Skeletal muscle cell (primary cell): ENCODE results near the gene SPAG17.

Source experiments
- DNase-seq: peaks from one replicate; pipeline ENCODE4 v3.0.0-alpha.2; 2010; ENCODE audit warnings: low read depth
- H3K4me3 ChIP-seq: 2 replicates; pipeline ENCODE4 v1.5.1; 2011; ENCODE audit warnings: low read depth, mild to moderate bottlenecking, control low read depth, low read length, moderate library complexity

Gene SPAG17

DNA sequence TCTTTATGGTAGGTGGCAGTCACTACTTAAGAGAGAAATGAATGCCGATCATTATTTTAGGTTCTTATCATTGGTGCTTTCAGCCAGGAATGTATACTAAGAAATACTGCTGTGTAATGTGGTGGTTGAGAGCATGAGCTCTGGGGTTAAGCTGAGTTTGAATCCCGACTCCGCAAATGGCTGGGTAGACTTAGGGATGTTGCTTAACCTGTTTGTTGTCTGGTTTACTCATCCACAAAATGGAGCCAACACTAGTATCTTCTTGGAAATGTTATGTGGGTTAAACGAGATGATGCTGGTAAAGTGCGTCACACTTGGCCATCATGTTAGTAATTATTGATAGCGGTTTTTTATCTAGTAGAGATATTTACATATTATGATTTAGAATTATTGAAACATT is 171.7 kb downstream of the SPAG17 start:
- H3K4me3 ChIP-seq: no peak overlapping the region
- DNase-seq: no peak

- no peak for DNase-seq
- no peak overlapping the region for H3K4me3 ChIP-seq
Observed at GRCh38 chr1:118012515-118013124, 172.4 kb downstream of the SPAG17 start.

DNA sequence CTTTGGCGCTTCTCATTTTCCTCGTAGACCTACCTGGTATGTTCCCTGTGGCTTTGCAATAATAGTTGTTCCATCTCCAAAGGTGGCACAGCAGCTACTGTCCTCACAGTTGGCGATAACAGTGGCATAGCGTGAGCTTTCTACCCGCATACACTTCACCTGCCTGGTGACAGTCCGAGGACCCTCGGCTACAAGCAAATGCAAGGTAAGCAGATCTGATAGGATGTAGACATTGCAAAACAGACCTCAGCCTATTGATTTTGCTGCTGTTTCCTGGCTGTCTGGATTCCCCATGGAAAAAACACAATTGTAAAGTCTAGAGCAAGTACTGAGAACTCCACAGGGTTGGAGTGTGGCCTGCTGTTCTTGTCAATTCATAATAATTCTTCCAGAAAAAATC is 177.0 kb downstream of the SPAG17 start:
- DNase-seq: no peak
- no peak overlapping the region for H3K4me3 ChIP-seq

GRCh38 chr1:118007391-118007790 is 177.6 kb downstream of the SPAG17 start:
- no peak overlapping the region for H3K4me3 ChIP-seq
- DNase-seq: no peak

DNA sequence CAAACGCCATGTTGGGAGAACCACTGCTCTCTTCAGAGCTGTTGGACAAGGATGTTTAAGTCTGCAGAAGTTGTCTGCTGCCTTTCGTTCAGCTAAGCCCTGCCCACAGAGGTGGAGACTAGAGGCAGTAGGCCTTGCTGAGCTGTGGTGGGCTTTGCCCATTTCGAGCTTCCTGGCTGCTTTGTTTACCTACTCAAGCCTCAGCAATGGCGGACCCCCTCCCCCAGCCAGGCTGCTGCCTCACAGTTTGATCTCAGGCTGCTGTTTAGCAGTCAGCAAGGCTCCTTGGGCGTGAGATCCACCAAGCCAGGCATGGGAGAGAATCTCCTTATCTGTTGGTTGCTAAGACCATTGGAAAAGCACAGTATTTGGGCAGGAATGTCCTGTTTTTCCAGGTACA is 180.7 kb downstream of the SPAG17 start:
- no peak for DNase-seq

DNA sequence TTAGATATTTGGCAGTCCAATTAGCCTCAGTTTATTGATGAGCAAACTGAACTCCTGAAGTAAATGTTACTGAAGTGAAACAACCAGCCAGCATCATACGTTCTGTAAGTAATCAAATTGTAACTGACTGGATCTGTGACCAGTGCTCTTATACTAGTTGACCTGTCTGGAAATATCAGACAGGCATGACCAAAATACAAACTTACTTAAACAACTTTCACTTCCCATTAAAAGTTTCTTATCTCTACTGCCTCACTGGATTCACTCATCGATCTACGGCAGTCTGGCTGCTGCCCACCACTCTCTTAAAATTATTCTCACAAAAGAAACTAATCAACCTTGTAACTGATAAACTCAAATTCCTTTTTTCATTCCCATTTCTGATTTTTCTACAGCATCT is 199.1 kb downstream of the SPAG17 start:
- no peak for DNase-seq
- H3K4me3 ChIP-seq: no peak overlapping the region

More for the DNA sequence above, 180.7 kb downstream of the SPAG17 start:
- H3K4me3 ChIP-seq: no peak overlapping the region

GRCh38 chr1:117985239-117985638 is 199.8 kb downstream of the SPAG17 start:
- H3K4me3 ChIP-seq: no peak overlapping the region
- DNase-seq: no peak

DNA sequence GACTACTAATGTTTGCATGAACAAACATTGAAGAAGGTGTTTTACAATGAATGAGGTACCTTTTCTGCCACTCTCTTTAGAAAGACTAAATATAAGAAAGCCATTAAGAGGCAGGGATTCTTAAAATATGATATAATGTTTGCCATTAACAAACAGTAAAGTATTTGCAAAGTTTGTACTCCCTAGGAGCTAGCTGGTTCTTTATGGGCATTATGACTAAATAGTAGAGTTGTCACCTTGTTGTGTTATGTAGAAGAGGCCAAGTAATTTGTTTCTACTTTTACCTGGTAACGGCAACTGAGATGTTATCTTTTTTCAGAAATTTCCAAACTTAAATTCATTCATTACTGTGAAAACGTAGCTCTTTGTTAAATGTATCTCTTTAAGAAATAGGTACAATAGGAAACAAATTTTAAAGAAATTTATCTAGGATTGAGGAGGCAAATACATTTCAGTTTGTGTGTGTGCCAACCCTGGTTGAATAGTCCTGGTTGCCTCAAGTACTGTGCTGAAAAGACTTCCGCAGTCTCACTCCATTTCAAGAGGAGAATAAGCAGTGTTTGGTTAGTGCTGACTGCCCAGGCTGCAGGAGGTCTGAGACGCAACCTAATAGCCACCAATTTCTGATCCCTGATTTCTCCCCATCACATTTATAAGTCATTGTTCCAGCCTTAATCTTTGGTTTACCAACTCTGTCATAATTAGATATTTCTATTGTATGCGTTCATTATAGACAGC is 203.4 kb downstream of the SPAG17 start:
- no peak overlapping the region for H3K4me3 ChIP-seq
- DNase-seq: no peak

DNA sequence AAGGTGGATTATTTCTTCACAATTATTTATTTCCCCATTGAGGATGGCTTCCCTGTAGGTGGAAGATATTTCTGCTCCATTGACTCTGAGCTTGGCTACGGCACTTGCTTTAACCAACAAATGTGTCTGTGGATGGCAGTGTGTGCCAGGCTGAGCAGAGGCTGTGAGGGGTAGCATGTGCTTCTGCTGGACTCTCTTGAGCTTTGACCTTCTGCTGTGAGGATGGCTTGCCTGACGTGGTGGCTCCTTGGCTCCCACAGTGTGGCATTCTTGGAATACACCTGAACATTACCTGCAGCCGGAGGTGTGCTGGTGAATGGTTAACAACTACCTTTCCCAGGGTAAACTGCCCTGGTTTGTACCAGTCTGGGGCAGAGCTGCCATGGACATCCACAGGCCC is 208.6 kb downstream of the SPAG17 start:
- no peak for DNase-seq
- no peak overlapping the region for H3K4me3 ChIP-seq

- no peak overlapping the region for H3K4me3 ChIP-seq
- DNase-seq: no peak
Observed at GRCh38 chr1:117971777-117972176, 213.3 kb downstream of the SPAG17 start.

DNA sequence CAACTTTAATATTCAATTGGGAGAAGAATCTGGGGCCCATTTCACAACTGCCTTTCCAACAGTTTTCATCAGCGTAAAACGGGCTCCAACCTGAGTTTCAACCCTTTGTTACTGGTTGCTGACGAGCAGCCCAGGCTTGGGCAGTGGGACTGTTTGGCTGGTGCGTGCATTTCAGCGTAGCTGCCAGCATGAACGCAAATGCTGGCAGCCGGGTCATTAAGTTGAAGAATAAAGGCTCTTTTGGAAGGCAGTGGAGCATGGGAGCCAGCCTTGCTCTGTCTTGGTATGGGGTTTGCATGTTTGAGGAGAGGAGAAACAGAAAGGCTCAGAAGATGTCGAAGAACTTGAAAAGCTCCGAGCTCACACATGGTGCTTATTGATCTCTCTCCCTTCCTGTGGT is 214.8 kb downstream of the SPAG17 start:
- DNase-seq: no peak
- H3K4me3 ChIP-seq: no peak overlapping the region

DNA sequence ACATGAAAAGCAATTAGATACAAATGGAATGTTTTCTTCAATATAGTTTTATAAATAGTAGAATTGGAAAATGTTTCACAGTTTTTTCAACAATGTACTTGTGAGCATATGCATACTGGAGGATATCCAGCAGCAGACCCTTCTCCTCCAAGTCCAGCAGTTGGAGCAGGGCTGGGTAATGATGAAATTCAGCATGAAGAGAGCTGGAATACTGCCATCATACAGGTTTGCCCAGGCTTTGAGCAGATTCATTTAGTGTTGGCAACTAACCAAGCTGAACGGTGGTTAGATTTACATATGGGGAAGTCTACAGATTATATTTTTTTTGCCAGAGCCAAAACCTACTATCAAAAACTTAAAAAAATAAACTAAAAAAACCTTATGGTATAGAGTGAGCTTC is 217.1 kb downstream of the SPAG17 start:
- H3K4me3 ChIP-seq: no peak overlapping the region
- peak; percentile 56 for DNase-seq

GRCh38 chr1:117967477-117967876 is 217.6 kb downstream of the SPAG17 start:
- DNase-seq: peak; percentile 55
- no peak overlapping the region for H3K4me3 ChIP-seq

DNA sequence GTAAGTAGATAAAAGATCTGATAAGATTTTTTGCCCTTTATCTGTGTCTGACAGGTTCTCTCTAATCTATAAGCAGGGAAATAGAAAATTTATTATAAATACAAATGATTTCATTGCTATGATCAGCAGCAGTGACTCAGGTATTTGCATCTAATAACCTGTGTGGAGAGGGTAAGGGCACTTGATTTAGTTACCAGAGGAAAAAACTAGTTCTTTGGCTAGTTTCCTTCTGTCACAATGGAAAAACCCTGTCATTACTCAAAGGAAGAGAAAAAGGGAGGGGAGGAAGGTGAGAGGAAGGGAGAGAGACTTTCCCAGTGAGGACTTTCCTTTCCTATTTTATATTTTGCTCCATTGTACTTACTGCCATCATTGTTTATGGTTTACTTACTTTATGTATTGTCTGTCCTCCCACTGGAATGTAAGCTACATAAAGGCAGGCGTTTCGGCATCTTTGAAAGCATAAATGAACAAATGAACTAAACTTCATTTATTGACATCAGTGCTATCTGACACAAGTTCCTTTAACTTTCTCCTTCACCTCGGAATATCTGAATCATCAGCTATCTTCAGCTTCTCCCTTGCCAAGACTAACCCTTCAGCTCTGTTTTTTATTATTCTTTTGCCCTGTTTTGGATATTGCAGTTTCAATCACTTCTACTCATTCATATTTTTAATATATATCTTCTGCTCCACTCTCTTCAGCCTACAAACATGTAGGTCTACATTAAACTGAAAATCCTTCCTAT is 220.6 kb downstream of the SPAG17 start:
- DNase-seq: no peak
- H3K4me3 ChIP-seq: no peak overlapping the region

DNA sequence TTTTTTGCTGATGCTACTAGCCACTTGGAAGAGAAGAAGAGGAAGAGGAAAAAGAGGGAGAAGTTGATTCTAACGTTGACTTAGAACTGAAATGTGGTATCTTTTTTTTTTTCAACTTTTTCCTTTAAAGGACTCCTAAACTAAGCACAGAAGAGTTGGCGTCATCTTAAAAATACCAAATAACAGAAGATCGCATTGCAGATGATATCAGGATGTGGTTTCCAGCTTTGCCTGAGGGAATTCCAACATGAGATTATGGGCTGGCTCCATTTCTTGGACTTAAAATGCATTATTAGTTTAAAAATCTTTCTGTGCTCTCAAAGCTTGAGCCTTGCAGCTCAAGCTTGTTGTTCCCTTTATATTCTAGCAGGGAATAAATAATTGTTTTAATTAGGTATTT is 225.7 kb downstream of the SPAG17 start:
- DNase-seq: no peak
- H3K4me3 ChIP-seq: no peak overlapping the region

- H3K4me3 ChIP-seq: no peak overlapping the region
- no peak for DNase-seq
Observed at GRCh38 chr1:117952386-117952785, 232.6 kb downstream of the SPAG17 start.

DNA sequence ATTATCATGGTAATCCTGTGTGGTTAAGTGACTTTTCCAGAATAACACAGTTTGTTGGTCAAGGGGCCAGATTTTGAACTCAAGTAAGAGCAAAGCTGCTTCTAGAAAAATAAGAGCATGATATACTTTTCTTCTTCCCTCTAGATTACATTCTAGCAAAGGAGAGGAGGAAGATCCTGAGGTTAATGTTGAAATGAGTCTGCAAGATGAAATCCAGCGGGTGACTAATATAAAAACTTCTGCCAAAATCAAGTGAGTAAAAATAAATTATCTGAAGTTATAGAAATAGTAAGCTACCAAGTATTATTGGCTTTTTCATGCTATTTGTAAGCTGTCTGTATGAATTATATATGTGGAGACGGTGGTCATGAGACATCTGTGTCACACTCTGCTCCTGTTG is 242.7 kb downstream of the SPAG17 start:
- no peak overlapping the region for H3K4me3 ChIP-seq
- no peak for DNase-seq

DNA sequence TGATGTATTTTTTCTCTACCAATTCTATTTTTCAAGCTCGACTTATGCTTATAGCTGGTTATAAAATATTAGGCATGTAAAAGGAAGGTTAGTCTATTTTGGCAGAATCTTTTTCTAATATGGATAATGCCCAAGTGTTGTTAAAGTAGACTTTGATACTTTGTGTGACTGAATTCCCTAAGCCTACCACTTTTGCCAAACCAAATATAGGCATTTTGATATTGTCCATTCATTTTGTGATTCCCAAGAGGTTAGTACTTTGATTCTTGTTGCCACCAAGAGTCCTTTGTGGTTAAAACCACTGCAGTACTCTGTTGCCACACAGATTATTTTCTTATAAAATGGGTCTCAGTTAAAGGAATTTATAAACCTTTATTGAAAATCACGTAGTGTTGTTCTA is 251.3 kb downstream of the SPAG17 start:
- no peak for DNase-seq
- no peak overlapping the region for H3K4me3 ChIP-seq

DNA sequence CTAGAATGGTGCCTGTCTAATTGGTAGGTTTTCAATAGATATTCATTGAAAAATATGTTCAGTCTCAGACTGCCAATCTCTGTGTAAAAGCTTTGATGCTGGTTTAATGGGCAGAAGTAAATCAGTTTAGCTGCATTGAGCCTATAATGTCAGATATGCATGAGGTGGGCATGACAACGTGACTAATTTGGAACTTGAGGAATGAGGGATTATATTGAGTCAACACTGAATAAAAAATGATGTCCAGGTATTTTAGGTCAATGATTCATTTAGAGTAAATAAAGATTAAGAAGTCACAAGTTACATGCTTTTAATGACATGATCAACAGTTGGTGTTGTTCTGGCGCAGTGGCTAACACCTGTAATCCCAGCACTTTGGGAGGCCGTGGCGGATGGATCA is 252.5 kb downstream of the SPAG17 start:
- H3K4me3 ChIP-seq: no peak overlapping the region
- DNase-seq: no peak

- no peak for DNase-seq
- peak overlapping the region; percentile 100 for H3K4me3 ChIP-seq
Observed at GRCh38 chr1:117930484-117930883, 254.5 kb downstream of the SPAG17 start.

GRCh38 chr1:117930173-117930447 is 254.9 kb downstream of the SPAG17 start:
- peak overlapping the region; percentile 100 for H3K4me3 ChIP-seq
- no peak for DNase-seq
